Measurements from ENCODE around the gene CLIC5.
"Not testable (repeated sequence)": the region's sequence is repeated elsewhere in the genome, so short reads cannot be mapped to it uniquely, and the experiment has no call there.

CLIC5 gene

GRCh38 chr6:45951321-45952167 is 64.1 kb downstream of the CLIC5 start:
- in situ Hi-C loops (cut with HindIII; ENCODE audit: low pct_ligation_motif_present, low pct_unique_long_range_greater_than_20kb, low sequenced_read_pairs), result no loop called here
- DNase-seq, result no peak

GRCh38 chr6:45949256-45949655 is 66.4 kb downstream of the CLIC5 start:
- in situ Hi-C loops (cut with HindIII; ENCODE audit: low pct_ligation_motif_present, low pct_unique_long_range_greater_than_20kb, low sequenced_read_pairs), result no loop called here
- no peak for DNase-seq

- DNase-seq, result no peak
- in situ Hi-C loops (cut with HindIII; ENCODE audit: low pct_ligation_motif_present, low pct_unique_long_range_greater_than_20kb, low sequenced_read_pairs), result no loop called here
Measured at GRCh38 chr6:45947807-45948206, 67.9 kb downstream of the CLIC5 start.

GRCh38 chr6:45946887-45947286 is 68.8 kb downstream of the CLIC5 start:
- no peak for DNase-seq
- in situ Hi-C loops (cut with HindIII; ENCODE audit: low pct_ligation_motif_present, low pct_unique_long_range_greater_than_20kb, low sequenced_read_pairs), result no loop called here

- DNase-seq, result peak; percentile 10
- in situ Hi-C loops (cut with HindIII; ENCODE audit: low pct_ligation_motif_present, low pct_unique_long_range_greater_than_20kb, low sequenced_read_pairs), result no loop called here
Measured at GRCh38 chr6:45946352-45946751, 69.3 kb downstream of the CLIC5 start.

- in situ Hi-C loops (cut with HindIII; ENCODE audit: low pct_ligation_motif_present, low pct_unique_long_range_greater_than_20kb, low sequenced_read_pairs), result no loop called here
- no peak for DNase-seq
Measured at GRCh38 chr6:45942953-45943352, 72.7 kb downstream of the CLIC5 start.

GRCh38 chr6:45933855-45934254 is 81.8 kb downstream of the CLIC5 start:
- in situ Hi-C loops (cut with HindIII; ENCODE audit: low pct_ligation_motif_present, low pct_unique_long_range_greater_than_20kb, low sequenced_read_pairs), result no loop called here
- DNase-seq, result no peak

- no peak for DNase-seq
- in situ Hi-C loops (cut with HindIII; ENCODE audit: low pct_ligation_motif_present, low pct_unique_long_range_greater_than_20kb, low sequenced_read_pairs), result no loop called here
Measured at GRCh38 chr6:45931232-45931631, 84.4 kb downstream of the CLIC5 start.

- in situ Hi-C loops (cut with HindIII; ENCODE audit: low pct_ligation_motif_present, low pct_unique_long_range_greater_than_20kb, low sequenced_read_pairs), result no loop called here
- DNase-seq, result peak; percentile 48
Measured at GRCh38 chr6:45930420-45931040, 85.1 kb downstream of the CLIC5 start.

- in situ Hi-C loops (cut with HindIII; ENCODE audit: low pct_ligation_motif_present, low pct_unique_long_range_greater_than_20kb, low sequenced_read_pairs), result no loop called here
- no peak for DNase-seq
Measured at GRCh38 chr6:45929421-45930361, 86.0 kb downstream of the CLIC5 start.

GRCh38 chr6:45928721-45929305 is 86.8 kb downstream of the CLIC5 start:
- in situ Hi-C loops (cut with HindIII; ENCODE audit: low pct_ligation_motif_present, low pct_unique_long_range_greater_than_20kb, low sequenced_read_pairs), result no loop called here
- DNase-seq, result no peak

GRCh38 chr6:45927421-45928320 is 88.0 kb downstream of the CLIC5 start:
- in situ Hi-C loops (cut with HindIII; ENCODE audit: low pct_ligation_motif_present, low pct_unique_long_range_greater_than_20kb, low sequenced_read_pairs), result no loop called here
- DNase-seq, result no peak

- in situ Hi-C loops (cut with HindIII; ENCODE audit: low pct_ligation_motif_present, low pct_unique_long_range_greater_than_20kb, low sequenced_read_pairs); DNase-seq: not testable (repeated sequence)
Measured at GRCh38 chr6:45926423-45926822, 89.2 kb downstream of the CLIC5 start.

GRCh38 chr6:45924763-45925342 is 90.8 kb downstream of the CLIC5 start:
- in situ Hi-C loops (cut with HindIII; ENCODE audit: low pct_ligation_motif_present, low pct_unique_long_range_greater_than_20kb, low sequenced_read_pairs), result no loop called here
- no peak for DNase-seq

- in situ Hi-C loops (cut with HindIII; ENCODE audit: low pct_ligation_motif_present, low pct_unique_long_range_greater_than_20kb, low sequenced_read_pairs), result no loop called here
- no peak for DNase-seq
Measured at GRCh38 chr6:45923831-45924391, 91.7 kb downstream of the CLIC5 start.

GRCh38 chr6:45922728-45923351 is 92.8 kb downstream of the CLIC5 start:
- in situ Hi-C loops (cut with HindIII; ENCODE audit: low pct_ligation_motif_present, low pct_unique_long_range_greater_than_20kb, low sequenced_read_pairs), result no loop called here
- peak; percentile 56 for DNase-seq

Data from ACHN (cell line).